Transverse colon (tissue), 4 donors: Measurements from ENCODE around the gene PTBP3. TPM values are rescaled to one million over a fixed set of nuclear protein-coding genes. Genes with fewer than 3 reads are reported as not detected.

Experiments
- DNase-seq: peaks from one replicate; pipeline ENCODE4 v3.0.0-alpha.2; 2019
- H3K27ac ChIP-seq, 4 donors: fragments of 200-600 bp; sonication (generic); 2 replicates each; pipeline ENCODE4 v1.5.1; 2016 to 2018; ENCODE audit warnings: inconsistent platforms in 4 of 4
- H3K27me3 ChIP-seq: fragments of 200-600 bp; sonication (generic); 2 replicates; pipeline ENCODE4 v1.5.1; 2017; ENCODE audit warnings: inconsistent platforms
- H3K36me3 ChIP-seq, 4 donors: fragments of 200-600 bp; sonication (generic); 2 replicates each; pipeline ENCODE4 v1.5.1; 2017 to 2019; ENCODE audit warnings: inconsistent platforms in 4 of 4
- H3K4me1 ChIP-seq, 4 donors: fragments of 200-600 bp; sonication (generic); 2 replicates each; pipeline ENCODE4 v1.5.1; 2017 to 2020; ENCODE audit warnings: inconsistent platforms in 4 of 4
- H3K4me3 ChIP-seq, 4 donors: fragments of 200-600 bp; sonication (generic); 1 replicate in 1 of 4; 2 replicates in 3 of 4; pipeline versions ENCODE4 v1.5.1 to v1.6.1; 2017 to 2019; ENCODE audit warnings: inconsistent platforms in 4 of 4
- H3K9me3 ChIP-seq, 2 donors: fragments of 200-600 bp; sonication (generic); 2 replicates each; pipeline ENCODE4 v1.5.1; 2017 to 2019; ENCODE audit warnings: inconsistent platforms in 2 of 2
- CTCF ChIP-seq, 5 experiments: fragments of 200-600 bp in 3 of 5; fragments of 450-650 bp in 2 of 5; sonication (generic) in 3 of 5; IDR thresholded peaks; 1 replicate in 2 of 5; 2 replicates in 3 of 5; pipeline ENCODE4 v1.5.1; 2016 to 2017; ENCODE audit warnings: antibody characterized with exemption in 5 of 5, inconsistent platforms in 3 of 5, mild to moderate bottlenecking in 2 of 5, moderate library complexity in 1 of 5
- EP300 ChIP-seq: sonication (generic); formaldehyde crosslinking; IDR thresholded peaks from one replicate; pipeline ENCODE4 v1.6.1; 2017; ENCODE audit warnings: antibody characterized with exemption, low read depth
- POLR2A ChIP-seq: fragments of 450-650 bp; IDR thresholded peaks from one replicate; pipeline ENCODE4 v1.6.1; 2016; ENCODE audit warnings: antibody characterized with exemption, mild to moderate bottlenecking, moderate library complexity
- POLR2AphosphoS5 ChIP-seq, 3 donors: sonication (generic); formaldehyde crosslinking; IDR thresholded peaks; one replicate each; pipeline ENCODE4 v1.6.1; 2016; ENCODE audit warnings: antibody characterized with exemption in 3 of 3
- WGBS, 2 donors: methylation state at CpG; one replicate each; pipeline ENCODE4 v1.1.5; 2018; ENCODE audit warnings: low coverage in 1 of 2; 5-methylcytosine and 5-hydroxymethylcytosine counted together
- in situ Hi-C, 4 donors: fragments of 200-750 bp; cut with MboI; loops; one replicate each; pipeline versions ENCODE4 v1.15.0 to v1.15.1; 2017; ENCODE audit warnings: low sequenced_read_pairs in 3 of 4, low pct_ligation_motif_present in 1 of 4, low pct_unique_long_range_greater_than_20kb in 1 of 4
- intact Hi-C: fragments of 100-400 bp; cut with DNase I; formaldehyde crosslinking; loops from one replicate; pipeline ENCODE4 v1.15.1; 2023; ENCODE audit warnings: low total_unique reads
- total RNA-seq, 4 donors: library from RNA; depleted of rRNA; stranded (reverse); fragments of >200 nt; gene quantifications; one replicate each; pipeline ENCODE4 v1.1.0, GENCODE V29; 2016

The PTBP3 gene
- total RNA-seq, 4 donors from 2014 or later: 25.3 to 96.9 (median 54.7) TPM

GRCh38 chr9:112380825-112381221 lies 47.4 kb upstream of the PTBP3 start:
- WGBS, 2 donors: 22 to 33% methylated on average over 6 to 7 of the region's 7 CpGs
- Histone ChIP-seq H3K4me1 (peaks cover 4 to 58% (median 39%) of the 10 kb centered on the region in 4 donors), H3K36me3 (no peaks in the 10 kb centered on the region), H3K27ac (peak overlapping the region; percentile 98 to 100 (median 98)), H3K27me3 (no peaks in the 10 kb centered on the region), H3K9me3 (no peaks in the 10 kb centered on the region), H3K4me3 (peak overlapping the region; percentile 51 to 83 (median 72))
- in situ Hi-C loops: loop anchor here in 1 of 4 donors (25.0 kb wide), 1 partner anchor 331 kb away; the partner anchor contains the start of gene INIP
- TF ChIP-seq CTCF (IDR thresholded peaks at IDR 0.05) (no peak), POLR2AphosphoS5 (IDR thresholded peaks at IDR 0.05) (peak in 2 of 3 donors; percentile 7 to 10), EP300 (no peak)
- no peak for DNase-seq
- intact Hi-C loops: no loop called here

GRCh38 chr9:112380102-112380824 lies 46.8 kb upstream of the PTBP3 start, which contains the start of gene HSDL2:
TSS of gene HSDL2 (plus strand) at chr9:112380108. CDS start at chr9:112380164, 56 bp downstream.
- DNase-seq: peak; percentile 60
- TF ChIP-seq POLR2A (no peak), EP300 (no peak), CTCF (IDR thresholded peaks at IDR 0.05) (no peak), POLR2AphosphoS5 (IDR thresholded peaks at IDR 0.05) (no peak)
- Histone ChIP-seq H3K27ac (peak within 1 kb of the TSS; percentile 98 to 100 (median 98)), H3K4me3 (peak within 1 kb of the TSS; percentile 51 to 83 (median 72)), H3K36me3 (no peaks in the 10 kb centered on the region), H3K4me1 (peaks cover 4 to 57% (median 39%) of the 10 kb centered on the region in 4 donors), H3K9me3 (no peaks in the 10 kb centered on the region), H3K27me3 (no peaks in the 10 kb centered on the region)
- intact Hi-C loops (no loop called here), in situ Hi-C loops (loop anchor here in 1 of 4 donors (25.0 kb wide), 1 partner anchor 332 kb away; the partner anchor contains the start of gene INIP)
- WGBS, 2 donors: 0% methylated on average over 6 to 43 of the region's 43 CpGs

GRCh38 chr9:112379177-112380101 lies 46.0 kb upstream of the PTBP3 start:
- no peaks in the 10 kb centered on the region for H3K36me3 ChIP-seq
- no peaks in the 10 kb centered on the region for H3K9me3 ChIP-seq
- H3K27ac ChIP-seq: peak overlapping the region; percentile 98 to 100 (median 98)
- peaks cover 4 to 49% (median 34%) of the 10 kb centered on the region in 4 donors for H3K4me1 ChIP-seq
- DNase-seq: peak; percentile 100
- intact Hi-C loops: no loop called here
- 0 to 2% methylated on average over 2 to 40 of the region's 57 CpGs for WGBS, 2 donors
- TF ChIP-seq CTCF (IDR thresholded peaks at IDR 0.05) (no peak), POLR2AphosphoS5 (IDR thresholded peaks at IDR 0.05) (peak; percentile 94 to 98 (median 98)), EP300 (no peak), POLR2A (peak; percentile 97)
- in situ Hi-C loops: loop anchor here in 1 of 4 donors (25.0 kb wide), 1 partner anchor 333 kb away; the partner anchor contains the start of gene INIP
- no peaks in the 10 kb centered on the region for H3K27me3 ChIP-seq
- H3K4me3 ChIP-seq: peak overlapping the region; percentile 51 to 83 (median 72)
